PFSK-1 (cell line): ENCODE data around the gene MAGI2.

Source experiments
- POLR2AphosphoS5 ChIP-seq: IDR thresholded peaks from 2 replicates; pipeline ENCODE4 v1.6.1; 2012; ENCODE audit warnings: low read depth, mild to moderate bottlenecking, control low read depth, low read length, moderate library complexity
- REST ChIP-seq, 2 experiments: IDR thresholded peaks; 2 replicates each; pipeline versions ENCODE4 v1.6.1 to v1.8.0; 2011 to 2012; ENCODE audit warnings: low read depth in 2 of 2, low read length in 2 of 2, control low read depth in 1 of 2, inconsistent platforms in 1 of 2, mild to moderate bottlenecking in 1 of 2, moderate library complexity in 1 of 2; ENCODE audit not compliant: insufficient read depth in 1 of 2
- TAF1 ChIP-seq: IDR thresholded peaks from 2 replicates; pipeline ENCODE4 v1.6.1; 2012; ENCODE audit warnings: low read length, control low read depth, borderline replicate concordance; ENCODE audit not compliant: insufficient read depth

- TF ChIP-seq TAF1 (no peak), REST (IDR thresholded peaks at IDR 0.05; ENCODE audit: insufficient read depth in 1 of 2, low read depth in 2 of 2, low read length in 2 of 2) (no peak), POLR2AphosphoS5 (no peak)
These were observed 169.3 kb downstream of the MAGI2 start for GRCh38 chr7:79284211-79284610.
